GM12878 (cell line): ENCODE measurements around the gene CAP2. TPM values are rescaled to one million over a fixed set of nuclear protein-coding genes. Genes with fewer than 3 reads are reported as not detected.

ENCODE experiments used
- ATAC-seq: fragments of 200-7000 bp; cut with Tn5 transposase; 3 replicates; pipeline ENCODE4 v1.9.1; 2020; ENCODE audit warnings: mild to moderate bottlenecking, moderate library complexity
- BruUV-seq: library from RNA; stranded (reverse); fragments of 400-500 nt; replicated peaks from 2 replicates; lab custom pipeline; 2021; lab: Mats Ljungman, UMichigan
- CTCF ChIA-PET: fragments of 300-600 bp; sonication (Branson Sonifier 250); formaldehyde crosslinking; extraction: SDS; loops from one replicate; lab custom pipeline; 2021; ENCODE audit warnings: inconsistent platforms; lab: Yijun Ruan, JAX
- POLR2A ChIA-PET: fragments of 350-600 bp; formaldehyde crosslinking; extraction: SDS; loops from one replicate; lab custom pipeline; 2021; ENCODE audit warnings: inconsistent platforms; lab: Charles Lee
- RAD21 ChIA-PET: fragments of 300-600 bp; sonication (Branson Sonifier 250); formaldehyde crosslinking; loops from one replicate; lab custom pipeline; 2023; ENCODE audit warnings: antibody characterized with exemption; ENCODE audit not compliant: unreplicated experiment; lab: Charles Lee
- SMC1A ChIA-PET: fragments of 300-600 bp; sonication (Branson Sonifier 250); formaldehyde crosslinking; loops from one replicate; lab custom pipeline; 2023; ENCODE audit not compliant: unreplicated experiment, uncharacterized antibody; lab: Charles Lee
- DNase-seq: peaks from one replicate; pipeline ENCODE4 v3.0.0-alpha.2; 2011; ENCODE audit warnings: low read depth, low spot score
- FAIRE-seq: peaks from 3 replicates; lab custom pipeline; 2011; peaks lifted over from hg19 to GRCh38; lab: Jason Lieb, UNC
- H2AFZ ChIP-seq: 2 replicates; pipeline ENCODE4 v1.6.0; 2011; ENCODE audit warnings: low read depth, low read length, control low read depth; ENCODE audit not compliant: control insufficient read depth
- H3K27ac ChIP-seq: 2 replicates; pipeline ENCODE4 v1.5.1; 2011; ENCODE audit warnings: control low read depth; ENCODE audit not compliant: control insufficient read depth, insufficient read depth
- H3K27me3 ChIP-seq, 2 experiments: replicated peaks in 1 of 2; 2 replicates each; pipeline versions ENCODE4 v1.6.0 to v1.6.1; 2011; ENCODE audit warnings: low read length in 1 of 2; ENCODE audit not compliant: control insufficient read depth in 2 of 2, insufficient read depth in 2 of 2
- H3K36me3 ChIP-seq, 2 experiments: 2 replicates each; pipeline ENCODE4 v1.5.1; 2011; ENCODE audit warnings: low read length in 1 of 2; ENCODE audit not compliant: control insufficient read depth in 2 of 2, insufficient read depth in 2 of 2
- H3K4me1 ChIP-seq: 2 replicates; pipeline ENCODE4 v1.6.1; 2011; ENCODE audit warnings: mild to moderate bottlenecking, low read length, moderate library complexity, mixed read lengths; ENCODE audit not compliant: control insufficient read depth, insufficient read depth
- H3K4me2 ChIP-seq: 2 replicates; pipeline ENCODE4 v1.6.0; 2011; ENCODE audit warnings: control low read depth; ENCODE audit not compliant: control insufficient read depth, insufficient read depth
- H3K4me3 ChIP-seq: fragments of 200-600 bp; sonication (generic); 2 replicates; pipeline ENCODE4 v1.5.1; 2016
- H3K79me2 ChIP-seq: 2 replicates; pipeline ENCODE4 v1.6.0; 2011; ENCODE audit warnings: low read length; ENCODE audit not compliant: control insufficient read depth, insufficient read depth
- H3K9ac ChIP-seq: 2 replicates; pipeline ENCODE4 v1.8.0; 2011; ENCODE audit warnings: low read length, control low read depth, mixed read lengths; ENCODE audit not compliant: control insufficient read depth, insufficient read depth
- H3K9me3 ChIP-seq: replicated peaks from 3 replicates; pipeline ENCODE4 v1.5.1; 2011; ENCODE audit warnings: mild to moderate bottlenecking, low read length; ENCODE audit not compliant: control insufficient read depth, insufficient read depth
- H4K20me1 ChIP-seq: 2 replicates; pipeline ENCODE4 v1.6.0; 2011; ENCODE audit not compliant: control insufficient read depth, insufficient read depth
- E2F8 ChIP-seq: fragments of 450-650 bp; IDR thresholded peaks from 2 replicates; pipeline ENCODE4 v1.6.1; 2018; ENCODE audit warnings: mild to moderate bottlenecking, low read depth, moderate library complexity; ENCODE audit not compliant: partially characterized antibody
- EGR1 ChIP-seq, 2 experiments: IDR thresholded peaks; 1 replicate in 1 of 2; 2 replicates in 1 of 2; pipeline ENCODE4 v1.6.1; 2011 to 2012; ENCODE audit warnings: low read depth in 2 of 2, low read length in 2 of 2, borderline replicate concordance in 1 of 2, mild to moderate bottlenecking in 1 of 2, moderate library complexity in 1 of 2
- RB1 ChIP-seq: fragments of 450-650 bp; formaldehyde crosslinking; IDR thresholded peaks from 2 replicates; pipeline ENCODE4 v1.6.1; 2017; ENCODE audit warnings: mild to moderate bottlenecking, borderline replicate concordance
- SUPT20H ChIP-seq: IDR thresholded peaks from 2 replicates; pipeline ENCODE4 v1.6.1; 2011; ENCODE audit warnings: low read depth, mild to moderate bottlenecking, low read length, moderate library complexity, borderline replicate concordance; ENCODE audit not compliant: control insufficient read depth
- YY1 ChIP-seq: IDR thresholded peaks from 2 replicates; pipeline ENCODE4 v1.6.1; 2011; ENCODE audit warnings: low read depth, mild to moderate bottlenecking, low read length
- ZNF217 ChIP-seq: fragments of 450-650 bp; IDR thresholded peaks from 2 replicates; pipeline ENCODE4 v1.6.1; 2017; ENCODE audit warnings: antibody characterized with exemption, mild to moderate bottlenecking
- ZNF687 ChIP-seq: fragments of 450-650 bp; IDR thresholded peaks from 2 replicates; pipeline ENCODE4 v1.6.1; 2017; ENCODE audit warnings: mild to moderate bottlenecking, moderate library complexity
- WGBS: methylation state at CpG from one replicate; pipeline ENCODE4 v1.1.6; 2016; ENCODE audit warnings: low lambda C conversion rate; ENCODE audit not compliant: insufficient replicate concordance, insufficient coverage; ENCODE audit errors: missing lambda C conversion rate; 5-methylcytosine and 5-hydroxymethylcytosine counted together
- in situ Hi-C: fragments of 300-500 bp; cut with MboI; formaldehyde crosslinking; loops from 9 replicates; pipeline ENCODE4 v1.14.3; 2018; ENCODE audit warnings: mixed read lengths
- intact Hi-C: fragments of 100-400 bp; cut with micrococcal nuclease; formaldehyde crosslinking; loops from one replicate; pipeline ENCODE4 v1.14.2; 2022; ENCODE audit not compliant: unreplicated experiment
- polyA plus RNA-seq, 11 experiments: library from polyadenylated mRNA; depleted of rRNA in 4 of 11; unstranded in 6 of 11; stranded (reverse) in 5 of 11; fragments of >200 nt; fragmentation: Nextera tagmentation in 4 of 11; fragmentation: Illumina TruSeq in 1 of 11; extraction: Ambion mirVana in 4 of 11; extraction: Trizol in 1 of 11; gene quantifications; 1 replicate in 1 of 11; 2 replicates in 10 of 11; pipeline versions ENCODE4 v1.2.1 to v1.2.3, GENCODE V29; 2011 to 2016; ENCODE audit warnings: inconsistent platforms in 2 of 11, missing spikeins in 2 of 11, low read depth in 1 of 11
- total RNA-seq, 4 experiments: library from RNA; depleted of rRNA in 3 of 4; stranded (reverse); fragments of >200 nt in 3 of 4; fragmentation: Illumina TruSeq in 1 of 4; extraction: Trizol in 1 of 4; gene quantifications; 2 replicates each; pipeline versions ENCODE4 v1.2.1 to v1.2.3, GENCODE V29; 2013 to 2021
- TF ChIP-seq, protein P1 (sequence below): IDR thresholded peaks from 2 replicates; pipeline ENCODE4 v1.6.1; 2012; ENCODE audit warnings: improper control_type of control experiment, low read depth, low read length; ENCODE audit not compliant: insufficient replicate concordance

Gene CAP2
- total and polyA plus RNA-seq, 10 of the 15 experiments (the other 5 are each of a cell fraction or from before 2014, with no cell fraction given): 0.10 to 2.0 (median 0.15) TPM; not detected in 7

- ChIA-PET SMC1A (interaction anchor here (0.8 to 1.0 kb wide), 4 partner anchors 11 to 166 kb away, joined by 3 to 4 read pairs (median 3); no protein-coding TSS in a partner anchor), RAD21 (interaction anchor here (0.7 to 1.8 kb wide), 3 partner anchors 11 to 100 kb away, joined by 3 to 4 read pairs (median 4); no protein-coding TSS in a partner anchor), CTCF (interaction anchor here (1.3 to 1.8 kb wide), 3 partner anchors 11 to 22 kb away, joined by 3 to 4 read pairs (median 4); no protein-coding TSS in a partner anchor), POLR2A (no interaction called here)
- no peaks in the 10 kb centered on the region for H3K4me1 ChIP-seq
- no TSS peak for BruUV-seq
- ATAC-seq: no peak
- no peak overlapping the region for H3K4me2 ChIP-seq
- FAIRE-seq: no peak
- no peaks in the 10 kb centered on the region for H3K27me3 ChIP-seq
- H3K36me3 ChIP-seq: no peaks in the 10 kb centered on the region
- H3K9me3 ChIP-seq: no peaks in the 10 kb centered on the region
- H3K9ac ChIP-seq: no peak overlapping the region
- 48% methylated on average over 11 of the region's 11 CpGs for WGBS
- no peaks in the 10 kb centered on the region for H4K20me1 ChIP-seq
- in situ Hi-C loops (no loop called here), intact Hi-C loops (no loop called here)
- H3K79me2 ChIP-seq: no peaks in the 10 kb centered on the region
- no peak overlapping the region for H2AFZ ChIP-seq
- H3K27ac ChIP-seq: no peak overlapping the region
- H3K4me3 ChIP-seq: no peak overlapping the region
- no peak for DNase-seq
- no peak for TF ChIP-seq ZNF217
- TF ChIP-seq YY1: no peak
- no peak for TF ChIP-seq RB1
- no peak for TF ChIP-seq E2F8
- TF ChIP-seq EGR1 (IDR thresholded peaks at IDR 0.05; ENCODE audit: borderline replicate concordance in 1 of 2, low read depth in 2 of 2, low read length in 2 of 2): no peak
- no peak for TF ChIP-seq ZNF687
- TF ChIP-seq, protein P1, sequence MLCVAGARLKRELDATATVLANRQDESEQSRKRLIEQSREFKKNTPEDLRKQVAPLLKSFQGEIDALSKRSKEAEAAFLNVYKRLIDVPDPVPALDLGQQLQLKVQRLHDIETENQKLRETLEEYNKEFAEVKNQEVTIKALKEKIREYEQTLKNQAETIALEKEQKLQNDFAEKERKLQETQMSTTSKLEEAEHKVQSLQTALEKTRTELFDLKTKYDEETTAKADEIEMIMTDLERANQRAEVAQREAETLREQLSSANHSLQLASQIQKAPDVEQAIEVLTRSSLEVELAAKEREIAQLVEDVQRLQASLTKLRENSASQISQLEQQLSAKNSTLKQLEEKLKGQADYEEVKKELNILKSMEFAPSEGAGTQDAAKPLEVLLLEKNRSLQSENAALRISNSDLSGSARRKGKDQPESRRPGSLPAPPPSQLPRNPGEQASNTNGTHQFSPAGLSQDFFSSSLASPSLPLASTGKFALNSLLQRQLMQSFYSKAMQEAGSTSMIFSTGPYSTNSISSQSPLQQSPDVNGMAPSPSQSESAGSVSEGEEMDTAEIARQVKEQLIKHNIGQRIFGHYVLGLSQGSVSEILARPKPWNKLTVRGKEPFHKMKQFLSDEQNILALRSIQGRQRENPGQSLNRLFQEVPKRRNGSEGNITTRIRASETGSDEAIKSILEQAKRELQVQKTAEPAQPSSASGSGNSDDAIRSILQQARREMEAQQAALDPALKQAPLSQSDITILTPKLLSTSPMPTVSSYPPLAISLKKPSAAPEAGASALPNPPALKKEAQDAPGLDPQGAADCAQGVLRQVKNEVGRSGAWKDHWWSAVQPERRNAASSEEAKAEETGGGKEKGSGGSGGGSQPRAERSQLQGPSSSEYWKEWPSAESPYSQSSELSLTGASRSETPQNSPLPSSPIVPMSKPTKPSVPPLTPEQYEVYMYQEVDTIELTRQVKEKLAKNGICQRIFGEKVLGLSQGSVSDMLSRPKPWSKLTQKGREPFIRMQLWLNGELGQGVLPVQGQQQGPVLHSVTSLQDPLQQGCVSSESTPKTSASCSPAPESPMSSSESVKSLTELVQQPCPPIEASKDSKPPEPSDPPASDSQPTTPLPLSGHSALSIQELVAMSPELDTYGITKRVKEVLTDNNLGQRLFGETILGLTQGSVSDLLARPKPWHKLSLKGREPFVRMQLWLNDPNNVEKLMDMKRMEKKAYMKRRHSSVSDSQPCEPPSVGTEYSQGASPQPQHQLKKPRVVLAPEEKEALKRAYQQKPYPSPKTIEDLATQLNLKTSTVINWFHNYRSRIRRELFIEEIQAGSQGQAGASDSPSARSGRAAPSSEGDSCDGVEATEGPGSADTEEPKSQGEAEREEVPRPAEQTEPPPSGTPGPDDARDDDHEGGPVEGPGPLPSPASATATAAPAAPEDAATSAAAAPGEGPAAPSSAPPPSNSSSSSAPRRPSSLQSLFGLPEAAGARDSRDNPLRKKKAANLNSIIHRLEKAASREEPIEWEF: no peak
- no peak for TF ChIP-seq SUPT20H
Measured at GRCh38 chr6:17483391-17484016, 90.1 kb downstream of the CAP2 start.
